Hematopoietic multipotent progenitor cell treated with erythropoietin and hydrocortisone succinate and interleukin-3 and kit ligand, for 17 days (in vitro differentiated cells): ENCODE data around the gene OR2K2.
"Not testable (repeated sequence)": the region's sequence is repeated elsewhere in the genome, so short reads cannot be mapped to it uniquely, and the experiment has no call there.

ENCODE experiments used
- DNase-seq: peaks from one replicate; pipeline ENCODE4 v3.0.0-alpha.2; 2015; ENCODE audit warnings: low spot score

The OR2K2 gene

GRCh38 chr9:111330124-111330523 lies at the start of gene OR2K2:
TSS of gene OR2K2 (minus strand) at chr9:111330224. CDS start at chr9:111328433, 1,791 bp downstream.
- no peak for DNase-seq

- no peak for DNase-seq
Measured at GRCh38 chr9:111375817-111376564, 46.0 kb upstream of the OR2K2 start.

- DNase-seq: no peak
Measured at GRCh38 chr9:111375062-111375461, 45.0 kb upstream of the OR2K2 start.

GRCh38 chr9:111372297-111372696 lies 42.3 kb upstream of the OR2K2 start:
- DNase-seq: no peak

- no peak for DNase-seq
Measured at GRCh38 chr9:111366978-111367377, 37.0 kb upstream of the OR2K2 start.

GRCh38 chr9:111362526-111362925 lies 32.5 kb upstream of the OR2K2 start:
- peak; percentile 21 for DNase-seq

- no peak for DNase-seq
Measured at GRCh38 chr9:111360881-111361280, 30.9 kb upstream of the OR2K2 start.

GRCh38 chr9:111356481-111357244 lies 26.6 kb upstream of the OR2K2 start:
- no peak for DNase-seq

GRCh38 chr9:111352545-111352944 lies 22.5 kb upstream of the OR2K2 start:
- DNase-seq: no peak

GRCh38 chr9:111350556-111350955 lies 20.5 kb upstream of the OR2K2 start:
- DNase-seq: no peak

GRCh38 chr9:111349766-111350165 lies 19.7 kb upstream of the OR2K2 start:
- DNase-seq: no peak

GRCh38 chr9:111348821-111349271 lies 18.8 kb upstream of the OR2K2 start:
- DNase-seq: no peak

GRCh38 chr9:111334318-111334863 lies 4.4 kb upstream of the OR2K2 start:
- not testable (repeated sequence) for DNase-seq

GRCh38 chr9:111320631-111321030 lies 9.4 kb downstream of the OR2K2 start:
- no peak for DNase-seq

GRCh38 chr9:111316796-111317195 lies 13.2 kb downstream of the OR2K2 start:
- DNase-seq: no peak

- DNase-seq: no peak
Measured at GRCh38 chr9:111305914-111306313, 24.1 kb downstream of the OR2K2 start.

- not testable (repeated sequence) for DNase-seq
Measured at GRCh38 chr9:111304000-111304399, 26.0 kb downstream of the OR2K2 start.

- no peak for DNase-seq
Measured at GRCh38 chr9:111301195-111301594, 28.8 kb downstream of the OR2K2 start.

GRCh38 chr9:111300140-111300735 lies 29.8 kb downstream of the OR2K2 start:
- no peak for DNase-seq

- DNase-seq: not testable (repeated sequence)
Measured at GRCh38 chr9:111299599-111299966, 30.4 kb downstream of the OR2K2 start.

GRCh38 chr9:111298731-111299598 lies 31.1 kb downstream of the OR2K2 start:
- DNase-seq: peak; percentile 43

GRCh38 chr9:111298111-111298510 lies 31.9 kb downstream of the OR2K2 start:
- no peak for DNase-seq
